ENCODE data around the gene SEC14L3.

Gene SEC14L3

GRCh38 chr22:30471616-30472318 is at the start of gene SEC14L3:
SEC14L3 (minus strand) TSS chr22:30472017; CDS start chr22:30471958, 59 bp downstream.
- H3K4me3 ChIP-seq (ENCODE audit: low read depth, low read length) = no peak within 1 kb of the TSS
- no peaks in the 10 kb centered on the region for H3K9me3 ChIP-seq (ENCODE audit: control insufficient read depth, insufficient read depth, low read depth, low read length)
- no peak within 1 kb of the TSS for H3K27ac ChIP-seq (ENCODE audit: low read depth, low read length)
- peaks cover 18% of the 10 kb centered on the region; the same call in 1 of the 2 replicates for H3K27me3 ChIP-seq (ENCODE audit: control insufficient read depth, insufficient read depth, low read length)
- no peaks in the 10 kb centered on the region for H3K36me3 ChIP-seq (ENCODE audit: control insufficient read depth, insufficient read depth, low read length)
- H3K9ac ChIP-seq (ENCODE audit: low read length) = no peak within 1 kb of the TSS
- no peaks in the 10 kb centered on the region for H3K4me1 ChIP-seq (ENCODE audit: control insufficient read depth, insufficient read depth, low read length)

DNA sequence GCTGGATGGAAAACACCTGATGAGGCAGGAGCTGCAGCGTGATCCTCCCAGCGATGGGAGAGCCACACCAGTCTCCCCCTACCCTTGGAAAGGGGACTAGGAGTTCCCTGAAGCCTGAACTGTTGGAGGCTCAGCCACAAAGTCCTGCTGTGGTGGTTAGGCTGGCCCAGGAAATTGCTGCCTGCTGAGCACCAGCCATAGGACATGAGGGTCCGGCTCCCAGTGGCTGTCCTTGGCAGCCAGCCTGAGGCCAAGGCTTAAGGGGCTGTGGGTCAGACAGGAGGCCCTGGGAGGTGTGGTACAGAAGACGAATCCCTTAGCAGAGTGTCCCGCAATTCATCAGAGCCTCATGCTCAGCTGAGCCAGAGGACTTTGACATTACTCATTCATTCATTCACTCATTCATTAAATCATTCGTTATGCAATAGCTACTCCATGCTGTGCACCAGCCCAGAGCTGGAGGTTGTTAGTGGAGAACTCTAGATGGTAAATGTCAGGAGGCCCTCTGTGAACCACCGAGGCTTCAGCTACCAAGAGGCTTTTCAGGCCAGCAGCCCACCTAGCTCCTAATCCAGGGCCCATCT is 48.1 kb upstream of the SEC14L3 start:
- H3K27ac ChIP-seq (ENCODE audit: low read depth, low read length) = no peak overlapping the region
- no peaks in the 10 kb centered on the region for H3K36me3 ChIP-seq (ENCODE audit: control insufficient read depth, insufficient read depth, low read length)
- no peaks in the 10 kb centered on the region for H3K4me1 ChIP-seq (ENCODE audit: control insufficient read depth, insufficient read depth, low read length)
- H3K4me3 ChIP-seq (ENCODE audit: low read depth, low read length) = no peak overlapping the region
- H3K9me3 ChIP-seq (ENCODE audit: control insufficient read depth, insufficient read depth, low read depth, low read length) = no peaks in the 10 kb centered on the region
- no peak overlapping the region for H3K9ac ChIP-seq (ENCODE audit: low read length)
- H3K27me3 ChIP-seq (ENCODE audit: control insufficient read depth, insufficient read depth, low read length) = no peaks in the 10 kb centered on the region

DNA sequence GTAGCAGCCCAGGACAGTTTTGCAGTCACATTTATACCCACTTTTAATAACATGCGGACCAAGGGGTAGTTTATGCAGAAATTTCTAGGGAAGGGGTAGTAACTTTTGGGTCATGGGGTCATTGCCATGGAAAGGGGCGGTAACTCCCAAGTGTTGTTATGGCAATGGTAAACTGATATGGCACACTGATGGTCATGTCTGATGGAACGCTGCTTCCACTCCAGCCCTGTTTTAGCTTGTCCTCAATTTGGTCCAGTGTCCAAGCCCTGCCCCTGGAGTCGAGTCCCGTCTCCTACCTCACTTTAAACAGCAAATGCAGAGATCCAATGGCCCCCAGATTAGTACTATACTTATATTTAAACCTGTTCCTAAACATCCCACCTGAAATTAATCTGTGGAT is 44.9 kb upstream of the SEC14L3 start:
- H3K9me3 ChIP-seq (ENCODE audit: control insufficient read depth, insufficient read depth, low read depth, low read length) = peaks cover 5% of the 10 kb centered on the region

DNA sequence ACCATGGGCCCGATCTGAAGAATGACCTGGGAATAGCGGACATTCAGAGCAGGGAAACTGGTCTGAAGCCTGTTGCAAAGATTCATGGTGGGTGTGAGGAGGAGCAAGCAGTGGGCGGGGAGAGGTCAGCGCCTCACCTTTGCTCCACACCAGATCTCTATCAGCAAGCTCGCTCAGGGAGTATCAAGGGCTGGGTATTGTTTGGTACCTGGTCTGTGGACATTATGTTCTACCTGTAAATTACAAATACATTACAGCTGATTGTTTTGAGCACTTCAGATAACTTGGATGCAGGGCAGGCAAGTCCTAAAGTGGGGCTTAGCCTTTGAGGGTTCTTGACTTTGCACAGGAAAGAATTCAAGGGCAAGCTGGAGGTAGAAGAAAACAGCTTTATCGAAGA is 44.5 kb upstream of the SEC14L3 start:
- Histone ChIP-seq H3K9me3 (ENCODE audit: control insufficient read depth, insufficient read depth, low read depth, low read length) (peaks cover 5% of the 10 kb centered on the region), H3K36me3 (ENCODE audit: control insufficient read depth, insufficient read depth, low read length) (no peaks in the 10 kb centered on the region), H3K9ac (ENCODE audit: low read length) (no peak overlapping the region), H3K27ac (ENCODE audit: low read depth, low read length) (no peak overlapping the region), H3K27me3 (ENCODE audit: control insufficient read depth, insufficient read depth, low read length) (no peaks in the 10 kb centered on the region), H3K4me1 (ENCODE audit: control insufficient read depth, insufficient read depth, low read length) (no peaks in the 10 kb centered on the region), H3K4me3 (ENCODE audit: low read depth, low read length) (no peak overlapping the region)

More for the DNA sequence above, 44.9 kb upstream of the SEC14L3 start:
- no peak overlapping the region for H3K27ac ChIP-seq (ENCODE audit: low read depth, low read length)
- H3K9ac ChIP-seq (ENCODE audit: low read length) = no peak overlapping the region
- H3K36me3 ChIP-seq (ENCODE audit: control insufficient read depth, insufficient read depth, low read length) = no peaks in the 10 kb centered on the region
- no peaks in the 10 kb centered on the region for H3K4me1 ChIP-seq (ENCODE audit: control insufficient read depth, insufficient read depth, low read length)
- no peak overlapping the region for H3K4me3 ChIP-seq (ENCODE audit: low read depth, low read length)
- no peaks in the 10 kb centered on the region for H3K27me3 ChIP-seq (ENCODE audit: control insufficient read depth, insufficient read depth, low read length)

GRCh38 chr22:30514252-30514651 is 42.4 kb upstream of the SEC14L3 start:
- H3K9me3 ChIP-seq (ENCODE audit: control insufficient read depth, insufficient read depth, low read depth, low read length) = peaks cover 5% of the 10 kb centered on the region
- H3K4me3 ChIP-seq (ENCODE audit: low read depth, low read length) = no peak overlapping the region
- H3K9ac ChIP-seq (ENCODE audit: low read length) = no peak overlapping the region
- H3K27me3 ChIP-seq (ENCODE audit: control insufficient read depth, insufficient read depth, low read length) = no peaks in the 10 kb centered on the region
- H3K36me3 ChIP-seq (ENCODE audit: control insufficient read depth, insufficient read depth, low read length) = no peaks in the 10 kb centered on the region
- H3K4me1 ChIP-seq (ENCODE audit: control insufficient read depth, insufficient read depth, low read length) = no peaks in the 10 kb centered on the region
- no peak overlapping the region for H3K27ac ChIP-seq (ENCODE audit: low read depth, low read length)

DNA sequence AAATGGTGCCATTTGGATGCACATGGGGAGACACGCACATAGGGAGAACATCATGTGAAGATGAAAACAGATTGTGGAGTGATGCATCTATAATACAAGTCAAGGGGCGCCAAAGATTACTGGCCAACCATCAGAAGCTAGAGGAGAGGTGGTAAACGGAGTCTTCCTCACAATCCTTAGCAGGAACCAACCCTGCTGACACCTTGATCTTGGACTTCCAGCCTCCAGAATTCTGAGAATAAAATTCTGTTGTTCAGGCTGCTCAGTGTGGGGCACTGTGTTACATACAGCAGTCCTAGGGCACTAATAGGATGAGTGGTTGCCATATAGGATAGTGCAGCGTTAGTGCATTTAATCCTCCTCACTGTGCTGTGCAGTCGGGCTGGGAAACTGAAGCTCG is 41.6 kb upstream of the SEC14L3 start:
- Histone ChIP-seq H3K36me3 (ENCODE audit: control insufficient read depth, insufficient read depth, low read length) (no peaks in the 10 kb centered on the region), H3K27me3 (ENCODE audit: control insufficient read depth, insufficient read depth, low read length) (no peaks in the 10 kb centered on the region), H3K4me1 (ENCODE audit: control insufficient read depth, insufficient read depth, low read length) (no peaks in the 10 kb centered on the region), H3K4me3 (ENCODE audit: low read depth, low read length) (no peak overlapping the region), H3K9ac (ENCODE audit: low read length) (no peak overlapping the region), H3K9me3 (ENCODE audit: control insufficient read depth, insufficient read depth, low read depth, low read length) (peaks cover 5% of the 10 kb centered on the region), H3K27ac (ENCODE audit: low read depth, low read length) (no peak overlapping the region)

DNA sequence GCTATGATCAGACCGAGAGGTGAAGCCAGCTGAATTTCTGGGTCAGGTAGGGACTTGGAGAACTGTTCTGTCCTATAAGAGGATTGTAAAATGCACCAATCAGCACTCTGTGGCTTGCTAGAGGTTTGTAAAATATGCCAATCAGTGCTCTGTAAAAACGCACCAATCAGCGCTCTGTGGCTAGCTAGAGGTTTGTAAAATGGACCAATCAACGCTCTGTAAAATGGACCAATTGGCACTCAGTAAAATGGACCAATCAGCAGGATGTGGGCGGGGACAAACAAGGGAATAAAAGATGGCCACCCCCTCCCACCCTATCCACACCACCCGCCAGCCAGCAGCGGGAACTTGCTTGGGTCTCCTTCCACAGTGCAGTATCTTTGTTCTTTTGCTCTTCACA is 40.1 kb upstream of the SEC14L3 start:
- H3K27ac ChIP-seq (ENCODE audit: low read depth, low read length) = no peak overlapping the region
- H3K27me3 ChIP-seq (ENCODE audit: control insufficient read depth, insufficient read depth, low read length) = no peaks in the 10 kb centered on the region
- H3K9ac ChIP-seq (ENCODE audit: low read length) = no peak overlapping the region
- no peak overlapping the region for H3K4me3 ChIP-seq (ENCODE audit: low read depth, low read length)
- no peaks in the 10 kb centered on the region for H3K36me3 ChIP-seq (ENCODE audit: control insufficient read depth, insufficient read depth, low read length)
- no peaks in the 10 kb centered on the region for H3K4me1 ChIP-seq (ENCODE audit: control insufficient read depth, insufficient read depth, low read length)
- H3K9me3 ChIP-seq (ENCODE audit: control insufficient read depth, insufficient read depth, low read depth, low read length) = peaks cover 5% of the 10 kb centered on the region

GRCh38 chr22:30511109-30511508 is 39.3 kb upstream of the SEC14L3 start:
- Histone ChIP-seq H3K27ac (ENCODE audit: low read depth, low read length) (no peak overlapping the region), H3K4me3 (ENCODE audit: low read depth, low read length) (no peak overlapping the region), H3K9ac (ENCODE audit: low read length) (no peak overlapping the region), H3K4me1 (ENCODE audit: control insufficient read depth, insufficient read depth, low read length) (no peaks in the 10 kb centered on the region), H3K36me3 (ENCODE audit: control insufficient read depth, insufficient read depth, low read length) (no peaks in the 10 kb centered on the region), H3K9me3 (ENCODE audit: control insufficient read depth, insufficient read depth, low read depth, low read length) (peaks cover 5% of the 10 kb centered on the region), H3K27me3 (ENCODE audit: control insufficient read depth, insufficient read depth, low read length) (no peaks in the 10 kb centered on the region)

DNA sequence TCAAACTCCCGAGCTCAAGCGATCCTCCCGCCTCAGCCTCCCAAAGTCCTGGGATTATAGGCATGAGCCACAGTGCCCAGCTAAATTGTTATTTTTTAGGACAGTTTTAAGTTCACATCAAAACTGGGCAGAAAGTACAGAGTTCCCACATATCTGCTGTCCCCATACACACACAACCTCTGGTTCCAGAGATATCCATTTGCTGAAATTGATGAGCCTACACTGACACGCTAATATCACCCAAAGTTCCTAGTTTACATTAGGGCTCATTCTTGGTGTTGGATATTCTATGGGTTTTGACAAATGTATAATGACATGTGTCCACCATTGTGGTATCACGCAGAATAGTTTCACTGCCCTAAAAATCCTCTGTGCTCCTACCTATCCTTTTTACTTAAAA is 36.4 kb upstream of the SEC14L3 start:
- H3K27me3 ChIP-seq (ENCODE audit: control insufficient read depth, insufficient read depth, low read length) = no peaks in the 10 kb centered on the region
- no peak overlapping the region for H3K9ac ChIP-seq (ENCODE audit: low read length)
- H3K36me3 ChIP-seq (ENCODE audit: control insufficient read depth, insufficient read depth, low read length) = no peaks in the 10 kb centered on the region
- H3K4me1 ChIP-seq (ENCODE audit: control insufficient read depth, insufficient read depth, low read length) = no peaks in the 10 kb centered on the region
- peaks cover 5% of the 10 kb centered on the region for H3K9me3 ChIP-seq (ENCODE audit: control insufficient read depth, insufficient read depth, low read depth, low read length)
- no peak overlapping the region for H3K4me3 ChIP-seq (ENCODE audit: low read depth, low read length)
- H3K27ac ChIP-seq (ENCODE audit: low read depth, low read length) = no peak overlapping the region

- Histone ChIP-seq H3K9ac (ENCODE audit: low read length) (no peak overlapping the region), H3K27me3 (ENCODE audit: control insufficient read depth, insufficient read depth, low read length) (no peaks in the 10 kb centered on the region), H3K9me3 (ENCODE audit: control insufficient read depth, insufficient read depth, low read depth, low read length) (peaks cover 5% of the 10 kb centered on the region), H3K36me3 (ENCODE audit: control insufficient read depth, insufficient read depth, low read length) (no peaks in the 10 kb centered on the region), H3K27ac (ENCODE audit: low read depth, low read length) (no peak overlapping the region), H3K4me3 (ENCODE audit: low read depth, low read length) (no peak overlapping the region), H3K4me1 (ENCODE audit: control insufficient read depth, insufficient read depth, low read length) (no peaks in the 10 kb centered on the region)
Measured at GRCh38 chr22:30507670-30508069, 35.9 kb upstream of the SEC14L3 start.

- H3K9me3 ChIP-seq (ENCODE audit: control insufficient read depth, insufficient read depth, low read depth, low read length) = no peaks in the 10 kb centered on the region
- no peak overlapping the region for H3K27ac ChIP-seq (ENCODE audit: low read depth, low read length)
- no peak overlapping the region for H3K4me3 ChIP-seq (ENCODE audit: low read depth, low read length)
- no peaks in the 10 kb centered on the region for H3K27me3 ChIP-seq (ENCODE audit: control insufficient read depth, insufficient read depth, low read length)
- H3K4me1 ChIP-seq (ENCODE audit: control insufficient read depth, insufficient read depth, low read length) = no peaks in the 10 kb centered on the region
- H3K9ac ChIP-seq (ENCODE audit: low read length) = no peak overlapping the region
- H3K36me3 ChIP-seq (ENCODE audit: control insufficient read depth, insufficient read depth, low read length) = no peaks in the 10 kb centered on the region
Measured at GRCh38 chr22:30506507-30506968, 34.7 kb upstream of the SEC14L3 start.

All from HUES6 (cell line).